ENCODE results near the gene SLC33A1. TPM values are rescaled to one million over a fixed set of nuclear protein-coding genes. Genes with fewer than 3 reads are reported as not detected.
A peak's percentile ranks its signal among the peaks of the same experiment; 100 is the strongest.
"Not testable (repeated sequence)": the region's sequence is repeated elsewhere in the genome, so short reads cannot be mapped to it uniquely, and the experiment has no call there.

The SLC33A1 gene
- total RNA-seq, 1 donor from 2014 or later: 23.7 TPM

- H3K36me3 Mint-ChIP-seq (ENCODE audit: insufficient read depth): peaks cover 1% of the 10 kb centered on the region
- DNase-seq (ENCODE audit: low spot score, unreplicated experiment): no peak
- no peak overlapping the region for H3K27ac Mint-ChIP-seq
- H3K4me1 Mint-ChIP-seq (ENCODE audit: low read depth): peaks cover 3% of the 10 kb centered on the region
- no peaks in the 10 kb centered on the region for H3K27me3 Mint-ChIP-seq
- H3K4me3 Mint-ChIP-seq (ENCODE audit: low read depth): no peak overlapping the region
- TF ChIP-seq CTCF (IDR thresholded peaks at IDR 0.05; ENCODE audit: unreplicated experiment): no peak
- H3K9me3 Mint-ChIP-seq (ENCODE audit: low read depth): no peaks in the 10 kb centered on the region
Observed at GRCh38 chr3:155843569-155843968, 10.7 kb downstream of the SLC33A1 start.

- Mint-ChIP-seq H3K4me3 (ENCODE audit: low read depth) (no peak overlapping the region), H3K9me3 (ENCODE audit: low read depth) (no peaks in the 10 kb centered on the region), H3K4me1 (ENCODE audit: low read depth) (peaks cover 2% of the 10 kb centered on the region), H3K36me3 (ENCODE audit: insufficient read depth) (peaks cover 3% of the 10 kb centered on the region), H3K27ac (peak overlapping the region; percentile 94), H3K27me3 (no peaks in the 10 kb centered on the region)
- no peak for DNase-seq (ENCODE audit: low spot score, unreplicated experiment)
- no peak for TF ChIP-seq CTCF (IDR thresholded peaks at IDR 0.05; ENCODE audit: unreplicated experiment)
Observed at GRCh38 chr3:155835341-155836071, 18.7 kb downstream of the SLC33A1 start.

GRCh38 chr3:155828490-155829098 is 25.6 kb downstream of the SLC33A1 start:
- H3K9me3 Mint-ChIP-seq (ENCODE audit: low read depth); H3K27me3 Mint-ChIP-seq; H3K4me1 Mint-ChIP-seq (ENCODE audit: low read depth); H3K27ac Mint-ChIP-seq; DNase-seq (ENCODE audit: low spot score, unreplicated experiment); H3K4me3 Mint-ChIP-seq (ENCODE audit: low read depth); H3K36me3 Mint-ChIP-seq (ENCODE audit: insufficient read depth): not testable (repeated sequence)

GRCh38 chr3:155815030-155815545 is 39.1 kb downstream of the SLC33A1 start:
- no peak for TF ChIP-seq CTCF (IDR thresholded peaks at IDR 0.05; ENCODE audit: unreplicated experiment)
- Mint-ChIP-seq H3K9me3 (ENCODE audit: low read depth) (peaks cover 2% of the 10 kb centered on the region), H3K4me3 (ENCODE audit: low read depth) (no peak overlapping the region), H3K27ac (no peak overlapping the region), H3K36me3 (ENCODE audit: insufficient read depth) (peaks cover 4% of the 10 kb centered on the region), H3K27me3 (no peaks in the 10 kb centered on the region), H3K4me1 (ENCODE audit: low read depth) (no peaks in the 10 kb centered on the region)
- DNase-seq (ENCODE audit: low spot score, unreplicated experiment): no peak

GRCh38 chr3:155813224-155813623 is 41.0 kb downstream of the SLC33A1 start:
- not testable (repeated sequence) for H3K9me3 Mint-ChIP-seq (ENCODE audit: low read depth); H3K4me1 Mint-ChIP-seq (ENCODE audit: low read depth); H3K27ac Mint-ChIP-seq; H3K4me3 Mint-ChIP-seq (ENCODE audit: low read depth); DNase-seq (ENCODE audit: low spot score, unreplicated experiment); H3K36me3 Mint-ChIP-seq (ENCODE audit: insufficient read depth); H3K27me3 Mint-ChIP-seq

- Mint-ChIP-seq H3K36me3 (ENCODE audit: insufficient read depth) (no peaks in the 10 kb centered on the region), H3K4me1 (ENCODE audit: low read depth) (peaks cover 1% of the 10 kb centered on the region), H3K4me3 (ENCODE audit: low read depth) (no peak overlapping the region), H3K27me3 (peaks cover 4% of the 10 kb centered on the region), H3K9me3 (ENCODE audit: low read depth) (no peaks in the 10 kb centered on the region), H3K27ac (no peak overlapping the region)
- DNase-seq (ENCODE audit: low spot score, unreplicated experiment): no peak
- no peak for TF ChIP-seq CTCF (IDR thresholded peaks at IDR 0.05; ENCODE audit: unreplicated experiment)
Observed at GRCh38 chr3:155809181-155809580, 45.0 kb downstream of the SLC33A1 start.
